ENCODE data around the gene ABLIM3.
A peak's percentile ranks its signal among the peaks of the same experiment; 100 is the strongest.
"Not testable (repeated sequence)": the region's sequence is repeated elsewhere in the genome, so short reads cannot be mapped to it uniquely, and the experiment has no call there.

The ABLIM3 gene

GRCh38 chr5:149160291-149160787, 19.0 kb downstream of the ABLIM3 start:
- no peak for DNase-seq

GRCh38 chr5:149161026-149161687, 19.9 kb downstream of the ABLIM3 start:
- no peak for DNase-seq

- DNase-seq: no peak
Observed at GRCh38 chr5:149161850-149162249, 20.6 kb downstream of the ABLIM3 start.

GRCh38 chr5:149162401-149163084, 21.2 kb downstream of the ABLIM3 start:
- DNase-seq: no peak

DNA sequence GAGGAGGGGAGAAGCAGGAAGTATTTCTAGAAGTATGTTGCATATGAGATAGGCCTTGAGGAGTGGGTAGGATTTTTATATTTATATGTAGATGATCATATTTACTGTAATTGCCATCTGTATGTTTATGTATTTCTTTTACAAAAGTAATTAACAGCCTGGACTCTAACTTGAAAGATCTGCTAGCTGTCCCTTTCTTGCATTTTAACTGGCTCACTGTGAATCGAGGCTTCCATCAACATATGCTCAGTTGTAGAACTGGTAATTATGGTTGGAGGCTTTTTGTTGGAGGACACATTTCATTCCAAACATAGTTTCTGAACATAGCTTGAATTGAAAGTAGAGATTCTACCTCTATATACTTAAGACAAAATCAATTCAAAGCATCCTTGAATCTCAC, 23.4 kb downstream of the ABLIM3 start:
- no peak for DNase-seq

- DNase-seq: no peak
Observed at GRCh38 chr5:149166128-149166527, 24.8 kb downstream of the ABLIM3 start.

DNA sequence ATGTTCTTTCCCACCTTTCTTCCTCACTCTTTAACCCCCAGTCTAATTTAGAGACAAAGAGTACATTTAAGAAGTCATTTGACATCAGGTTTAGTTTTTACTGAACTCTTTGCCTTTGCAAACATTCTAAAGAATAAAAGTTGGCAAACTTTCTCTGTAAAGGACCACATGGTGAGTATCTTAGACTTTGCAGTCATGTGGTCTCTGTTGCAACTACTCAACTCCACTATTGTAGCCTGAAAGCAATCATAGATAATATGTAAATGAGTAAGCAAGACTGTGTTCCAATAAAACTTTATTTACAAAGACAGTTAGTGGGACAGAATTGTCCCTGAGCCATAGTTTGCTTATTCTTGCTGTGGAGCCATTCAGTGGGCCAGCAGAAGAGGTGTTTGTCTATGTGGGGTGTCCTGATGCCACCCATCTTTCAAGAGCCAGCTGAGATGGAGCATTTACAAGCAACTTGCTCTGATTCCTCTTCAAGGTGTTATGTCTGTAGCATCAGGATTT, 25.4 kb downstream of the ABLIM3 start:
- no peak for DNase-seq

DNA sequence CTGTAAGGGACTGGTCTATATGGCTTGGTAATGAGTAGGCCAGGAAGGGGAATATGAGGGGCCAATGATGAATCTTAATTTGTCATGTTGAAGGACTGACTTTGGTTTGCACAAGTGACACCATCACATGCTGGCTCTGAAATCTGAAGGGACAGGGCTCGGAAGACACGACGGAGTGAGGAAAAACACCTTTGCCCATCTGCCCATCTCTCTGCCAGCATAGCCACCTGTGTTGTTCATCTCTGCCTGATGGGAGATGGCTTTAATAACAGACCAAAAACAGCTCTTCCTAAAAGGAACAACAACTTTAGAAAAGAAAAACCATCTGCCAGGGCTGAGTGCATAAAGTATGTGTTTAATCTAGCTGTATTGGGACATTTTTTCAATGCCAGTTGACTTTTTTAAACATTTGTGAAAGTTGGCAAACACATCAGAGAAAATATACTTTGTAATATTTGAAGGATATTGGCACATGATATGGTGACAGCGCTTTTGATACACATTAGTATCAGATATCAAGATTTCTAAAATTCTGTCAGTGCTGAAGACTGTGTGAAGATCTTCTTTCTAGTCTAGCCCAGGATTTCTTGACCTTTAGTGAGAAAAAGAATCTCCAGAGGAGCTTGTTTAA, 27.1 kb downstream of the ABLIM3 start:
- no peak for DNase-seq

GRCh38 chr5:149170299-149170698, 29.0 kb downstream of the ABLIM3 start:
- DNase-seq: no peak

DNA sequence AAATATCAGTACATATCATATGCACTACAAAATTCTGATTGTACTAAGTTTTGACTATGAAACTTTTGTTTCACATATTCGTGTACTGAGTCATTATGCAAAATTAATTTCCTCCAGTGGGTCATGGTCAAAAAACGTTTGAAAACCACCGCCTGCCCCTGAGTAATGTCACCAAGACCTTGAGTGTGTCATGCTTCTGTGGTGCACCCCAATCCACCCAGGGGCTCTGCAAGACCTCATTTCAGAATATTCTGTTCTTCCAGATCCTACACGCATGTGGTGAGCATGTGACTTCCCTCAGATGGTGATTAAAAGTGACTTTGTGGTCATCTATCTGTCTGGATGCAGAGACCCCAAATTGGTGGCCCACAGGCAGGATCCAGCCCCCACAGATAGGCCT, 31.0 kb downstream of the ABLIM3 start:
- DNase-seq: no peak

DNA sequence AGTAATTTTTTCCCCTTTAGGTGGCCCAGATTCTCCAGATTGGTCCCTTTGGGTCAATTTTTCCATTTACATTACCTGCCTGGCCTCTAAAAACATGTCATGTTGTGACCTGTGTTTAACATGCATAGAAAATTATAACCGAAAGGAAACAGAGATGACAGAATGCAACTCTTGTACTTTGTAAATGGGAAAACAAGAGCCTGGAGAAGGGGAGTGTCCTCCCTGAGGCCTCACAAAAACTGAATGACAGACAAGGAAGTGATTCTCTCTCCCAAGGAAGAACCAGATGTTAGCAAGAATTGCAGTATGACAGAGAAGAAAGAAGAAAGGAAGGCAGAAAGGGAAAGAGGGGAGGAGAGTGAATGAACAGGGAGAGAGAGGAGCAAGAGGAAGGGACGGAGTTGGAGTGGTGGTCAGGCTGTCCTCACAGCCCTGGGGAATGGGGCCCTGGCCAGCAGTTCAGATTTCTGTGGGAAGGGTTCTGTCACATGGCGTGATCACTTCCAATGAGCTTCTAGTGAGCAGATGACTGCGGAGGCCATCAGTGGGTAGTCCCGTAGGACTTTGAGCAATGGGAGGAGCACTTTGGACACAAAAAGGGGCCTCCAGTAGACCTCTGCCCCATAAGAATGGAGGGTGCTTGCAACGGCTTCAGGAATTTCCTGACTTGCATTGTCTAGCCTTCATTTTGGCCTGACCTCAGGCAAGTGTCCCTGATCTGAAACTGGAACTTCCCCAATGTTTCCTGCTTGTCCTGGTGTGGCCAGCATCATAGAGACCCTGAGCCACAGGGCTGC, 31.6 kb downstream of the ABLIM3 start:
- DNase-seq: no peak

- DNase-seq: no peak
Observed at GRCh38 chr5:149174847-149175234, 33.5 kb downstream of the ABLIM3 start.

GRCh38 chr5:149175346-149176105, 34.2 kb downstream of the ABLIM3 start:
- no peak for DNase-seq

GRCh38 chr5:149177339-149177843, 36.1 kb downstream of the ABLIM3 start:
- DNase-seq: no peak

GRCh38 chr5:149177911-149178565, 36.7 kb downstream of the ABLIM3 start:
- no peak for DNase-seq

DNA sequence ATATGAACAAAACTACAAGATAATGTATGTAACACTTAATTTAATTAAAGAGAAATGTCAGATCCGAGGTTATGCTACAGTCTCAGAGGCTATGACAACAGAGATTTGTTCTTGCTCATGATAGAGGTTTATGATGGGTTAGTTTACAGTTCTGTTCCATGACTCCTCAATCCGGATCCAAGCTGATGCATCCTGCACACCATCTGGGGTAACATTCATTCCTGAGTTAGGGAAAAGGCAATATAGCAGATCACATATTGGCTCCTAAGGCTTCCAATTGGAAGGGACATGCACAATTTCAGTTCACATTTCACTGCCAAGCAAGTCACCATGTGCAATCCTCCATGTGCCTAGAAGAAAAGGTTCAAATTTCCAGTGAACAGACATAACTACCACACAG, 40.4 kb downstream of the ABLIM3 start:
- DNase-seq: no peak

DNA sequence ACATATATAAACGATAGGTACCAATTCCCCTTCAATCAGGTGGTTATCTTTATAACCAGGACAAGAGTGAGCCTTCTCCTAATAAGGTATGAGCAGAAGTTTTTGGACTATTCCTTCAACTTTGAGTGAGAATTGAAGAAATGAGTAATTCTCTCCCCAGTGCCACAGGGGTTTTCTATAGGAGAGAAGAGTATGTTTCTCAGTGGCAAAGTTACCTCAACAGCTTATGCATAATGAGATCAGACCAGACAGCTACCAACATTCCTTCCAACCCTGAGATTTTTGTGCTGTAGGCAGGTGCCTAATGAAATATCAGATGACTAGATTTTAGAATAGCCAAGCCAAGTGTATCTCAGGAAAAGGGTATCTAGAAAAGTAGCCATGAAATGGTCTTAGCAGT, 40.9 kb downstream of the ABLIM3 start:
- DNase-seq: no peak

DNA sequence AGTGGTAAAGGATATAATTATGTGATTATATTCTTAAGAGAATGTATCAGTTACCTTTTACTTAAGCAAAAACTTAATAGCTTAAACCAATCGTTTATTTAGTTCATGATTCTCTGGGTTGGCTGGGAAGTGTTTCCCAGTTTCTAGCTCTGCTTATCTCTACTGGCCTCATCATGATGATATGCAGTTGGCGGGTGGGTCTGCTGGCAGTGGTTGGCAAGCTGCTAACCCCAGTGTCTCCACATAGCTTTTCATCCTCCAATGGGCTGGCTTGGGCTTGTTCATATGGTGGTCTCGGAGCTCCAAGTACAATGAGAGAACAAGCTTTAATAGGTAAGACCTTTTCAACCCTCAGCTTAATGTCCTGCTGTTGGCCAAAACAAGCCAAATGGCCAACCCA, 43.8 kb downstream of the ABLIM3 start:
- peak; percentile 7 for DNase-seq

- no peak for DNase-seq
Observed at GRCh38 chr5:149186506-149186905, 45.2 kb downstream of the ABLIM3 start.

GRCh38 chr5:149187617-149188016, 46.3 kb downstream of the ABLIM3 start:
- not testable (repeated sequence) for DNase-seq

GRCh38 chr5:149188383-149188782, 47.1 kb downstream of the ABLIM3 start:
- DNase-seq: no peak

Data from hematopoietic multipotent progenitor cell treated with erythropoietin and hydrocortisone succinate and interleukin-3 and kit ligand, for 4 days (in vitro differentiated cells).